ENCODE data around the gene CABLES2.

The CABLES2 gene

GRCh38 chr20:62404112-62404665 is 2.9 kb downstream of the CABLES2 start:
- DNase-seq (ENCODE audit: low read depth), result no peak

DNA sequence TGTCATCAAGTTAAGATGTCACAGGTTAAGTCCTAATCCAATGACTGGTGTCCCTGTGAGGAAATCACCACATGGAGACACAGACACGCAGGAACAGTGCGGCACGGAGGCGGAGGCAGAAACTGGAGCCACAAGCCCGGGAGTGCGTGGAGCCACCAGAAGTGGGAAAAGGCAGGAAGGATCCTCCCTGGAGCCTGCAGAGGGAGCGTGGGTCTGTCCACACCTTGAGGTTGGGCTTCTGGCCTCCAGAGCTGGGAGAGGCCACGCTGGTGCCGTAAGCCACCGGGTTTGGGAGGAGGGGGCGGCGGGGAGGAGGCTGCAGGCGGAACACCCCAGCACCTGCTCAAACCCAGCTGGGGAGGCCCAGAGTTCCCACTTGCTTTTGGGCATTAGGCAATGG is 3.8 kb downstream of the CABLES2 start:
- DNase-seq (ENCODE audit: low read depth), result no peak

DNA sequence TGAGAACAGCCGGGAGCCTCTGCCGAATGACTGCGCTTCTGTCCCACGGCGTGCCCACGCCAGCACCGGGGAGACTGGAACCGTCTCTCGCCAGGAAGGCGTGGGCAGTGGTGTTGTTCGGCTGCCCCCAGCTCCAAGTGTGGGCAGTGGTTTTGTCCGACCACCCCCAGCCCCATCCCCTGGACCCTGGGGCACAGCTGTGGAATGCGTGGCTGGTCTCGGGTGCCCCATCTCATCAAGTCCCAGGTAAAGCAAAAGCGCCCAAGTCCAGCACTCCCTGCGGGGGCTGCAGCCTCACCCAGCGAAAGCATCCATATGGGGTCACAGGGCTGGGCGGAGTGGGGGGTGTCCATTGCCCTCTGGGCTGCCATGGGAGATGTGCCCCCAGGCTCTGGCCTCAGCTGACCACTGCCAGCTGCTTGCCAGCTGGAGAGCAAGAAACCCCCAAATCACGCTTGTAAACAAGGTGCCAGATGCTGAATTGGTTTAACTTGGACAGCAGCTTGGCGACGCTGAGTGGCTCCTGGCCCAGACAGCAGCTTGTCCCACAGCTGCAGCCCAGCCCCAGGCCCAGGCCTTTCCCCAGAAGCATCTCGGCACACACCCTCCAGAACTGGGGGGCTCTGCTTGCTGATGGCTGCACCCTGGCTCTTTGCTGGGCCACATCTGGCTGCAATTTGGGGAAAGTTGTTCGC is 4.5 kb downstream of the CABLES2 start:
- no peak for DNase-seq (ENCODE audit: low read depth)

GRCh38 chr20:62401331-62401779 is 5.7 kb downstream of the CABLES2 start:
- no peak for DNase-seq (ENCODE audit: low read depth)

GRCh38 chr20:62400541-62400940 is 6.5 kb downstream of the CABLES2 start:
- no peak for DNase-seq (ENCODE audit: low read depth)

DNA sequence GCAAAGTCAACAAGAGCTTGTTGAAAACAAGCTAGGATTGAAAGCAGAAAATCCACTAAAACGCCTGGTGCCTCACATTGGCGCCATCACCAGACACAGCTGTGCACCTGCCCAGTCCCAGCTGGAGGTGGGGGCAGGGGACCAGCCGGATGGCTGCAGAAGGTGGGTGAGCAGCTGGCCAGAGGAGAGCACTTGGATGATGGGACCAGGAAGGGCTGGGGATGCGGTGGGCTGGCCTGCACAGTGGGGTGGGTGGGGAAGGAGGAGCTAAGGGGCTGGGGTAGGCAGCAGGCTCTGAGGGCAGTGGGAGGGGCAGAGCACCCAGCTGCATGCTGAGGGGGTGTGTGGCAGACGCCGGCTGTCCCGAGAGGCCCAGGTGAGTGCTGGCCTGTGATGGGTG is 7.1 kb downstream of the CABLES2 start:
- no peak for DNase-seq (ENCODE audit: low read depth)

GRCh38 chr20:62398120-62398821 is 8.8 kb downstream of the CABLES2 start:
- no peak for DNase-seq (ENCODE audit: low read depth)

DNA sequence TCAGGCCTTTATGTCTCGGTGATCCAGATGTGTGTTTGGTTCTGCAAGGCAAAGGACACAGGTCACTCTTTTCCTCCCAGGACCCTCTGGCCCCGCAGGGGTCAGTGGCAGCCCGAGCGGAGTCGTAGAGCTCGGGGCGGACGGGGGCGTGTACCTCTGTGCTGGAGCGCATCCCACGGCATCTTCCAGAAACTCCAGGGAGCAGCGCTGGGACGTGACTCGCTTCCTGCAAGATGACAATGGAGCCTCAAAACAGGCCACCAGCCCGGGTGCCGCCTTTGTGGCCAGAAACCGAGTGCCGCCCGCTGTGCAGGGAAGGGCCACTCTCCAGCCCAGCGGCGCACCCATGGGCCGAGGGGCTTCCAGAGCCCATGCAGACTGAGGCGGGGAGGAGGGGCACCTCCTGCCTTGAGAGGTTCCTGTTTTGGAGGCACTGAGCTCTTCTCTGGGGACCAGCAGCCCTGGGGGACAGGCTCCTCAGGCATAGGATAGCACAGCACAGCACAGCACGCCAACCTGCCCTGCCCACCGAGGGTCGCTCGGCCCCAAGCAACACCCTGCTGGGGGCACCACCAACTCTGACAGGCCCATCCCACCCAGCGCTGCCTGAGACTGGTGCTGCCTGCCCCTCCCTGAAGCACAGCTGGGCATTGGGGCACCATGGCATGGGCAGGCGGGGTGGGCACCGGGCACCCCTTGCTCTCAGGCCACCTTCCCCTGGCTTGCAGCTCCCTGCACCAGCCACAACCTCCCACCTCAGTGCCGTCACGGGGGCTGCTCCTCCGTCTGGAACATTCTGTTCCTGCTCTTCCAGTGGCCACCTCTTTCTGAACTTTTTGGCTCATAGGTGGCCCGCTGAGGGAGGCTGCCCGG is 10.5 kb downstream of the CABLES2 start:
- DNase-seq (ENCODE audit: low read depth), result no peak

- no peak for DNase-seq (ENCODE audit: low read depth)
Observed at GRCh38 chr20:62395311-62396242, 11.5 kb downstream of the CABLES2 start.

DNA sequence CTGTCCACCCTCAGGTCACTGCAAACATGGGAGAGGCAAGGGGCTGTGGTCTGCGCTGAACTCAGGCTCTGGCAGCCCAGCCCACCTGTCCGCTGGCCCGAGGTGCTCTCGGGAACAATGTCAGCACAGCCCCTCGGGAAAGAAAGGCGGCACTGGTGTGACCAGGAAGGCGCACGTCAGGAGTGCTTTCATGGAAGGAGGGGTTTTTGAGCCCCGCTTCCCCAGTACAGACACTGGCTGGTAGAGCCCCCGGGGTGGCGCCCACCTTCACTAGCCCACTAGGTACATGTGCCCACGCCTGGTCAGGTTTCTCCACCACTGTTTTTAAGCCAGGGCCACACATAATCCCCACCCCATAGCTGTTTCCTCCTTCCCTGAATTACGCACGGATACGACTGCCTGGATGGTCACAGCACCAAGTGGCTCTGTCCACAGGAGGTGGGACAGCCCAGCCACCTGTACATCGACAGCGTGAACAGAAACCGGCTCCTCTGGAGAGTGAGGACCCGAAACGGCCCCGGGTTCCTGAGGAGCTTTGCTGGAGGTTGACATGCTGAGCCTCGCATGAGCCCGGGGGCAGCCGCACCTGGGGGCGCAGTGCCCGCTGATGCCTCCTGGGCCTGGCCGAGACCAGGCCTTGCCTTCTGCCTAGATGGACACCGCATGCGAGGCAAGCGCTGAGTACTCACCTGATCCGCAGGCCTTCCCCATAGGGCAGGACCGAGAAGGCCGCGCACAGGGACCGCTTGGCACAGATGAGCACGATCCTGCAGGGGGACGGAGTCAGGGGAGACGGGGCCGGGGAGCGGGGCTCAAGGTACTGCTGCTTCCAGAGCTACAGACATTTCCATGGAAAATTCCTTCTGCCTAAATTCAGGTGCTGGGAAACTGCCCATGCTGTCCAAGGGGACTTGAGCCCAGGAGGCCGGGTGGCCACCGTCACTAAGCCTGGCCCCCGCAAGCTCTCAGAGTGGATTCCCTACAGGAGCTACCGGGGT is 12.5 kb downstream of the CABLES2 start:
- no peak for DNase-seq (ENCODE audit: low read depth)

- DNase-seq (ENCODE audit: low read depth), result no peak
Observed at GRCh38 chr20:62393830-62394229, 13.3 kb downstream of the CABLES2 start.

DNA sequence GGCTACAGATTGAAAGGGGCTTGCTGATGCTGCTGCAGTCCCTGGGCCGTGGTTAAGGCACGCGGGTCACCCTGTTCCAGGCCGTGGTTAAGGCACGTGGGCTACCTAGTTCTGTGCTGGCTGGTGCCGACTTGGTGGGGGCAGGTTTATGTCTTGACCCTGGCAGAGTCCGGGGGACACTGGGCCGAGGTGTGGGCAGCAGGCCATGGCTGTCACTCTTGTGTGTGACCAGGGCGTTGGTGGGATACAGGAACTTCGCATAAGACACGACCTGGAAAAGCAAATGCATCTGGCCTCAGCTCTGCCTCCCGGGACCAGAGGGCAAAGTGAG is 13.8 kb downstream of the CABLES2 start:
- no peak for DNase-seq (ENCODE audit: low read depth)

DNA sequence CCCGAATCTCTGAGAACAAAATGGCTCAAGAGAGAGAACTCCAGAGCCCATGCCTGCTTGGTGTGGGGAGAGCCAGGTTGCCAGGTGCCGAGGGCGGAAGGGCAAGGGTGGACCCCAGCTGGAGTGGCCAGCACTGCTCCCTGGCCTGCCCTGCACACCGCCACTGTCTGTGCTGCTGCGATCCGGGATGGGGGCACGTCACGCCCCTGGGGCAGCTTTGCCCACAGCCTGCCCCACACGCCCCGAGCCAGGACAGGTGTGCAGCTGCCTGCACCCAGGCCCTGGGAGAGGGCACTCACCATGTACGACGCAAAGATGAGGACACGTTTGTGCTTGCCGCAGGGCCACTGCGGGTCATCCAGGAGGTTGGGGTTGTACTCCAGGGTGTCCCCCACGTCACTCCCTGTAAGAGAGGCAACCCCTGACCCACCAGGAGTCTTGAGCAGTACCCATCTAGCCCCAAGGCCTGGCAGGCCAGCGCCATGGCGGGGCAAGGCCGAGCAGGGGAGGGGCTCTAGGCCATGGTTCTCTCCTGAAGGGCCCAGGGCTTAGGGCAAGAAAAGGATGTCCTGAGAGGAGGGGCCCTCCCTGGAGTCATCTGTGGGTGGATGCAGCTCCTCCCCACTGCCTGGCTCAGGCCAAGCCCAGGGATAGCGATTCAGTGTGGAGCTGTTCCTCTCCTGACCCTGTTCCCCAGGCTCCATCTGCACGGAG is 14.3 kb downstream of the CABLES2 start:
- no peak for DNase-seq (ENCODE audit: low read depth)

DNA sequence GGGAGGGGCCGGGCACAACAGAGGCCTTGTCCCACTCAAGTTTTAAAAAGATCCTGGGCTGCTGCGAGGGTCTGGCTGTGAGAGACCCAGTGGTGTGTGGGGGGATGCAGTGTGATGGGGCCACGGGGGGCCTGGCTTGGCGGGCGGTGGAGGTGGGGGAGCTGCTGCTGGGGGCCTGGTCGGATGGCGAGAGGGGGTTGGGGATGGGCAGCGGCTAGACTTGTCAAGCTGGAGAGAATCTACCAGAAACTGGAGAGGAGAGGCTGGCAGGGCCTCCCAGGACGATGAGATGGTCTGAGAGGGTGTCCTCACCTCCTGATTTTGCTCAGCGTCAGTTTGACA is 15.0 kb downstream of the CABLES2 start:
- DNase-seq (ENCODE audit: low read depth), result no peak

DNA sequence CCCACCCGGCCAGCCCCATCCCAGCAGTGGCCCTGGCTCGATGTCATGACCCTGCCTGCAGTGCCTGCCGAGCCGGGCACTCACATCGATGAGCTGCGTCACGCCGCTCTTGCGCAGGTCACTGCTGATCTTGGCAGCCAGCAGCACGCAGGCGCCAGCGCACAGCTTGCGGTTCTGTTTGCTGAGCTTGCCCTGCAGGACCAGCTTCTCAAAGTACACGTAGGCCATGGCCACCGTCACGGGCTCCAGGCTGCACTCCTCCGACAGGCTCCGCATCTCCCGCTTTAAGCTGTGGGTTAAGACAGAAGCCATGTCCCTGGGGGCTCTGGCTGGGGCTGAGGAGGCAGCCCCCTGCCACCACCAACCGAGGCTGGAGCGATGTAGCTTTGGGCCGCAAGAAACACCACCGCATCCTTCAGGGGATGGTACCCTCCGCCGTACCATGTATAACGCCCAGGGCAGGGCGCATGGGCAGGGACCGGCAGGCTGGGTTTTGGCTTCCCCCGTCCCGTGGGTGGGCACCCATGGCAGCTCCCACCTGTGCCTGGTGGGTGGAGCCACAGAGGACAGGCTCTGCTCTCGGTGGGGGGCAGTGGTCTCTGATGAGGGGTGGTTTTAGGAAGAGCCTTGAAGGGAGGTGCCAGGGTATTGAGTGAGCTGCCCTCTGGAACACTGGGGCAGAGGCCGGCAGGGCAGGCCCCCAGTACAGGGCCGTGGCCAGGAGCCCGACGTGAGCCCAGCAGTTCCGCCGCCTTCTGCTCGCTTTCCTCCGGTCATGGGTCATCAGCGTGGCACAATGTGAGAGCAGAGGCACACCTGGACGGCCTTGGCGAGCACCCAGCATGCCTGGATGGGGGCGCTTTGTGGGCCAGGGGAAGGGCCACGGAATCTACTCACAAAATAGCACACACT is 15.7 kb downstream of the CABLES2 start:
- no peak for DNase-seq (ENCODE audit: low read depth)

DNA sequence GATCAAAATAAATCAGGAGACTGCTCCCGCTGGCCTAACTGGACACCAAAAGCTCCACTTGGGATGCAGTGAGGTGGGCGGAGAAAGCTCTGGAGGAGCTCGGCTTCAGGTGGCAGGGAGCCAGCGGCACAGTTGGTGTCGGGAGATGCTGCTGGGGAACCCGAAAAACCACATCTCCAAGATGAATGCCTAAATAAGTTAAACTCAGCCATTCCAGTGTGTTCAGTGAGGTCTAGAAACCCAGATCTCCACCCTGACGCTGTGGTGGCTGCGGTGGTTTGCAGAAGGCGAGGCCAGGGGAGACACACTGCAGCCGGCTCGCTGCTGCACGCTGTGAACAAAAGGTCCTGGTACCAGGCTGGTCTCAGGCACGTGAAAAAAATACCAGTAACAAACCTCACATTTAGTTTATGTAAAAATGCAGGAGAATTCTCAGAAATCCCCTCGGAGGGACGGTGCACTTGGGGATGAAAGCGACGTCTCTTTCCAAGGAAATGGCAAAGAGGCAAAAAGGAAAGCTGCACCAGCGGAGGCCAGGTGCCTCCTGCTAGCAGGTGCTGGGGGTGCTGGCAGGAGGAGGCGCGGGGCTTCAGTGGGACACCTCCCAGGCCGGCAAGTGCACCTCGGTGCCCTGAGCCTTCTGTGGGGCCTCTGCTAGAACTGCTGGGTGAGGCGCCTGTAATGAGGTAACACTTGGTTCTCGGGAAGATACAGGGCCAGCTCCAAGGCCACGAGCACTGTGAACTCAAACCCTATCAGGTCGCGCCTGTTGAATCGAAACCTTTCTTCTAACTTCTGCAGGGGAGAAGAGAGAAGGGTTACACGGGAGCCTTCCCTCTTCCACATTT is 16.5 kb downstream of the CABLES2 start:
- no peak for DNase-seq (ENCODE audit: low read depth)

GRCh38 chr20:62389601-62390087 is 17.4 kb downstream of the CABLES2 start:
- no peak for DNase-seq (ENCODE audit: low read depth)
